Liver (tissue), 3 donors: ENCODE data around the gene MYRFL.

Experiments
- FOXA1 ChIP-seq: IDR thresholded peaks from 2 replicates; pipeline ENCODE4 v1.6.1; 2016; ENCODE audit warnings: antibody characterized with exemption
- GABPA ChIP-seq, 2 donors: IDR thresholded peaks in 1 of 2; conservative IDR thresholded peaks in 1 of 2; 2 replicates each; pipeline ENCODE4 v1.6.1; 2016; ENCODE audit warnings: antibody characterized with exemption in 2 of 2, mild to moderate bottlenecking in 1 of 2, moderate library complexity in 1 of 2
- HNF4G ChIP-seq: IDR thresholded peaks from 2 replicates; pipeline ENCODE4 v1.6.1; 2016; ENCODE audit warnings: antibody characterized with exemption
- RAD21 ChIP-seq, 2 donors: IDR thresholded peaks; 2 replicates each; pipeline ENCODE4 v1.6.1; 2016; ENCODE audit warnings: antibody characterized with exemption in 2 of 2, mild to moderate bottlenecking in 2 of 2
- RXRA ChIP-seq, 2 donors: IDR thresholded peaks; 2 replicates each; pipeline ENCODE4 v1.6.1; 2017 to 2018; ENCODE audit warnings: antibody characterized with exemption in 2 of 2, mild to moderate bottlenecking in 1 of 2
- SP1 ChIP-seq: IDR thresholded peaks from 2 replicates; pipeline ENCODE4 v1.6.1; 2018; ENCODE audit warnings: antibody characterized with exemption, mild to moderate bottlenecking
- YY1 ChIP-seq: IDR thresholded peaks from 2 replicates; pipeline ENCODE4 v1.6.1; 2016; ENCODE audit warnings: antibody characterized with exemption, mild to moderate bottlenecking
- TF ChIP-seq, protein P1 (sequence below): fragments of 150-350 bp; IDR thresholded peaks from 2 replicates; pipeline ENCODE4 v1.5.1; 2017; ENCODE audit warnings: improper control_type of control experiment, low read depth, low read length; ENCODE audit not compliant: missing input control
- TF ChIP-seq, protein P2 (sequence below): IDR thresholded peaks from 2 replicates; pipeline ENCODE4 v1.6.1; 2016; ENCODE audit warnings: antibody characterized with exemption
- TF ChIP-seq, protein P3 (sequence below): IDR thresholded peaks from 2 replicates; pipeline ENCODE4 v1.6.1; 2016; ENCODE audit warnings: antibody characterized with exemption, mild to moderate bottlenecking
- TF ChIP-seq, protein P4 (sequence below): IDR thresholded peaks from 2 replicates; pipeline ENCODE4 v1.6.1; 2016; ENCODE audit warnings: antibody characterized with exemption
- donor health status: healthy.
- donor health status: healthy.

DNA sequence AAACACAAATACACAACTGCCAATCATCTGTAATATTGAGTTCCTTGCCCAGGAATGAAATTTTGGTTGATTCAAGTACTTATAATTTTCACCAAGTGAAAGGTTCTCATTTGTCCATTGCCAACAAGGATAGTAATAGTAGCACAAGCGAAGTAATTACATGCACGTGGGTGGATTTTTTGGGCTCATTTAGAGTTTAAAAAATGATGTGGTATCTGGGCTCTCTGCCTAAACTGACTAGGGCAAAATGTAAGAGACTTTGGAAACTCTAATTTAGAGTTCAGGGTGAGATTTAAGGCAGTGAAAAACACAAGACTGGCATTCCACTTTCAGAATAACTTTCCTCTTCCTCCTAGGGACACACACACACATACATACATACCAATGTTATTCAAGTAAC, 111.7 kb downstream of the MYRFL start:
- TF ChIP-seq RXRA (IDR thresholded peaks at IDR 0.05), result no peak
- TF ChIP-seq, protein P1, sequence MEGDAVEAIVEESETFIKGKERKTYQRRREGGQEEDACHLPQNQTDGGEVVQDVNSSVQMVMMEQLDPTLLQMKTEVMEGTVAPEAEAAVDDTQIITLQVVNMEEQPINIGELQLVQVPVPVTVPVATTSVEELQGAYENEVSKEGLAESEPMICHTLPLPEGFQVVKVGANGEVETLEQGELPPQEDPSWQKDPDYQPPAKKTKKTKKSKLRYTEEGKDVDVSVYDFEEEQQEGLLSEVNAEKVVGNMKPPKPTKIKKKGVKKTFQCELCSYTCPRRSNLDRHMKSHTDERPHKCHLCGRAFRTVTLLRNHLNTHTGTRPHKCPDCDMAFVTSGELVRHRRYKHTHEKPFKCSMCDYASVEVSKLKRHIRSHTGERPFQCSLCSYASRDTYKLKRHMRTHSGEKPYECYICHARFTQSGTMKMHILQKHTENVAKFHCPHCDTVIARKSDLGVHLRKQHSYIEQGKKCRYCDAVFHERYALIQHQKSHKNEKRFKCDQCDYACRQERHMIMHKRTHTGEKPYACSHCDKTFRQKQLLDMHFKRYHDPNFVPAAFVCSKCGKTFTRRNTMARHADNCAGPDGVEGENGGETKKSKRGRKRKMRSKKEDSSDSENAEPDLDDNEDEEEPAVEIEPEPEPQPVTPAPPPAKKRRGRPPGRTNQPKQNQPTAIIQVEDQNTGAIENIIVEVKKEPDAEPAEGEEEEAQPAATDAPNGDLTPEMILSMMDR, result no peak
- TF ChIP-seq SP1, result no peak
- TF ChIP-seq GABPA (IDR thresholded peaks at IDR 0.05 in 1 of 2, conservative IDR thresholded peaks at IDR 0.05 in 1 of 2), result no peak
- TF ChIP-seq, protein P2, sequence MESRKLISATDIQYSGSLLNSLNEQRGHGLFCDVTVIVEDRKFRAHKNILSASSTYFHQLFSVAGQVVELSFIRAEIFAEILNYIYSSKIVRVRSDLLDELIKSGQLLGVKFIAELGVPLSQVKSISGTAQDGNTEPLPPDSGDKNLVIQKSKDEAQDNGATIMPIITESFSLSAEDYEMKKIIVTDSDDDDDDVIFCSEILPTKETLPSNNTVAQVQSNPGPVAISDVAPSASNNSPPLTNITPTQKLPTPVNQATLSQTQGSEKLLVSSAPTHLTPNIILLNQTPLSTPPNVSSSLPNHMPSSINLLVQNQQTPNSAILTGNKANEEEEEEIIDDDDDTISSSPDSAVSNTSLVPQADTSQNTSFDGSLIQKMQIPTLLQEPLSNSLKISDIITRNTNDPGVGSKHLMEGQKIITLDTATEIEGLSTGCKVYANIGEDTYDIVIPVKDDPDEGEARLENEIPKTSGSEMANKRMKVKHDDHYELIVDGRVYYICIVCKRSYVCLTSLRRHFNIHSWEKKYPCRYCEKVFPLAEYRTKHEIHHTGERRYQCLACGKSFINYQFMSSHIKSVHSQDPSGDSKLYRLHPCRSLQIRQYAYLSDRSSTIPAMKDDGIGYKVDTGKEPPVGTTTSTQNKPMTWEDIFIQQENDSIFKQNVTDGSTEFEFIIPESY, result no peak
- TF ChIP-seq YY1, result no peak
- TF ChIP-seq, protein P3, sequence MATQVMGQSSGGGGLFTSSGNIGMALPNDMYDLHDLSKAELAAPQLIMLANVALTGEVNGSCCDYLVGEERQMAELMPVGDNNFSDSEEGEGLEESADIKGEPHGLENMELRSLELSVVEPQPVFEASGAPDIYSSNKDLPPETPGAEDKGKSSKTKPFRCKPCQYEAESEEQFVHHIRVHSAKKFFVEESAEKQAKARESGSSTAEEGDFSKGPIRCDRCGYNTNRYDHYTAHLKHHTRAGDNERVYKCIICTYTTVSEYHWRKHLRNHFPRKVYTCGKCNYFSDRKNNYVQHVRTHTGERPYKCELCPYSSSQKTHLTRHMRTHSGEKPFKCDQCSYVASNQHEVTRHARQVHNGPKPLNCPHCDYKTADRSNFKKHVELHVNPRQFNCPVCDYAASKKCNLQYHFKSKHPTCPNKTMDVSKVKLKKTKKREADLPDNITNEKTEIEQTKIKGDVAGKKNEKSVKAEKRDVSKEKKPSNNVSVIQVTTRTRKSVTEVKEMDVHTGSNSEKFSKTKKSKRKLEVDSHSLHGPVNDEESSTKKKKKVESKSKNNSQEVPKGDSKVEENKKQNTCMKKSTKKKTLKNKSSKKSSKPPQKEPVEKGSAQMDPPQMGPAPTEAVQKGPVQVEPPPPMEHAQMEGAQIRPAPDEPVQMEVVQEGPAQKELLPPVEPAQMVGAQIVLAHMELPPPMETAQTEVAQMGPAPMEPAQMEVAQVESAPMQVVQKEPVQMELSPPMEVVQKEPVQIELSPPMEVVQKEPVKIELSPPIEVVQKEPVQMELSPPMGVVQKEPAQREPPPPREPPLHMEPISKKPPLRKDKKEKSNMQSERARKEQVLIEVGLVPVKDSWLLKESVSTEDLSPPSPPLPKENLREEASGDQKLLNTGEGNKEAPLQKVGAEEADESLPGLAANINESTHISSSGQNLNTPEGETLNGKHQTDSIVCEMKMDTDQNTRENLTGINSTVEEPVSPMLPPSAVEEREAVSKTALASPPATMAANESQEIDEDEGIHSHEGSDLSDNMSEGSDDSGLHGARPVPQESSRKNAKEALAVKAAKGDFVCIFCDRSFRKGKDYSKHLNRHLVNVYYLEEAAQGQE, result no peak
- TF ChIP-seq RAD21 (IDR thresholded peaks at IDR 0.05), result no peak
- TF ChIP-seq, protein P4, sequence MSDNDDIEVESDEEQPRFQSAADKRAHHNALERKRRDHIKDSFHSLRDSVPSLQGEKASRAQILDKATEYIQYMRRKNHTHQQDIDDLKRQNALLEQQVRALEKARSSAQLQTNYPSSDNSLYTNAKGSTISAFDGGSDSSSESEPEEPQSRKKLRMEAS, result no peak
- no peak for TF ChIP-seq FOXA1
- no peak for TF ChIP-seq HNF4G
